A673 (cell line): ENCODE results near the gene PDGFD. TPM values are rescaled to one million over a fixed set of nuclear protein-coding genes. Genes with fewer than 3 reads are reported as not detected.

Source experiments
- BruUV-seq: library from RNA; stranded (reverse); fragments of 400-500 nt; replicated peaks from 2 replicates; lab custom pipeline; 2021; lab: Mats Ljungman, UMichigan
- CTCF ChIA-PET: fragments of 300-600 bp; sonication (Branson Sonifier 250); formaldehyde crosslinking; loops from one replicate; lab custom pipeline; 2022; ENCODE audit warnings: antibody characterized with exemption; lab: Charles Lee
- POLR2A ChIA-PET: fragments of 300-600 bp; sonication (Branson Sonifier 250); formaldehyde crosslinking; loops from one replicate; lab custom pipeline; 2022; ENCODE audit warnings: antibody characterized with exemption; ENCODE audit not compliant: low non-redundant PET; lab: Charles Lee
- DNase-seq: peaks from one replicate; pipeline ENCODE4 v3.0.0-alpha.2; 2015; ENCODE audit warnings: low spot score
- H3K27ac ChIP-seq: fragments of 200-600 bp; sonication (generic); 2 replicates; pipeline ENCODE4 v1.5.1; 2016; ENCODE audit warnings: mixed run types, low read depth, mild to moderate bottlenecking, mixed read lengths, antibody characterized with exemption, low read length; ENCODE audit not compliant: poor library complexity, severe bottlenecking
- H3K27me3 ChIP-seq: fragments of 200-600 bp; sonication (generic); replicated peaks from 2 replicates; pipeline ENCODE4 v1.6.1; 2017; ENCODE audit warnings: mixed run types, low read depth, mild to moderate bottlenecking, mixed read lengths, antibody characterized with exemption, low read length; ENCODE audit not compliant: insufficient read depth, poor library complexity
- H3K36me3 ChIP-seq: fragments of 200-600 bp; sonication (generic); 2 replicates; pipeline ENCODE4 v1.6.1; 2016; ENCODE audit warnings: mixed run types, mild to moderate bottlenecking, mixed read lengths, antibody characterized with exemption, low read length; ENCODE audit not compliant: insufficient read depth, poor library complexity, severe bottlenecking
- H3K4me1 ChIP-seq: fragments of 200-600 bp; sonication (generic); 2 replicates; pipeline ENCODE4 v1.6.1; 2017; ENCODE audit warnings: mixed run types, mild to moderate bottlenecking, mixed read lengths, antibody characterized with exemption, low read length; ENCODE audit not compliant: insufficient read depth, poor library complexity, severe bottlenecking
- H3K4me3 ChIP-seq: fragments of 200-600 bp; sonication (generic); 2 replicates; pipeline ENCODE4 v1.5.1; 2016; ENCODE audit warnings: low read depth, mixed run types, mild to moderate bottlenecking, mixed read lengths, low read length; ENCODE audit not compliant: poor library complexity, severe bottlenecking
- H3K9me3 ChIP-seq: fragments of 200-600 bp; sonication (generic); 2 replicates; pipeline ENCODE4 v1.6.1; 2016; ENCODE audit warnings: mixed run types, low read depth, mild to moderate bottlenecking, mixed read lengths, antibody characterized with exemption, low read length; ENCODE audit not compliant: poor library complexity, severe bottlenecking
- CTCF ChIP-seq: fragments of 300-800, 200-600 bp; sonication (generic); conservative IDR thresholded peaks from 2 replicates; pipeline ENCODE4 v1.5.1; 2017; ENCODE audit warnings: low read depth, mild to moderate bottlenecking, antibody characterized with exemption, low read length, moderate library complexity, mixed read lengths
- EZH2 ChIP-seq: fragments of 200-600 bp; sonication (generic); IDR thresholded peaks from 2 replicates; pipeline ENCODE4 v1.6.1; 2017; ENCODE audit warnings: borderline replicate concordance, low read depth, mild to moderate bottlenecking, mixed read lengths, antibody characterized with exemption, low read length; ENCODE audit not compliant: poor library complexity, severe bottlenecking
- intact Hi-C: fragments of 100-400 bp; cut with micrococcal nuclease; formaldehyde crosslinking; loops from one replicate; pipeline ENCODE4 v1.10.0; 2022; ENCODE audit not compliant: unreplicated experiment
- total RNA-seq: library from RNA; stranded (reverse); gene quantifications from 2 replicates; pipeline ENCODE4 v1.2.3, GENCODE V29; 2021

PDGFD gene
- total RNA-seq, 1 experiment from 2014 or later = 6.1 TPM

- CTCF ChIA-PET = no interaction called here
Observed at GRCh38 chr11:104120493-104121137, 43.3 kb downstream of the PDGFD start.

GRCh38 chr11:104118105-104118744 lies 45.7 kb downstream of the PDGFD start:
- intact Hi-C loops = no loop called here
- CTCF ChIA-PET = no interaction called here

More at GRCh38 chr11:104120493-104121137, 43.3 kb downstream of the PDGFD start:
- Histone ChIP-seq H3K27ac (no peak overlapping the region), H3K36me3 (no peaks in the 10 kb centered on the region), H3K4me3 (no peak overlapping the region), H3K9me3 (no peaks in the 10 kb centered on the region), H3K27me3 (no peaks in the 10 kb centered on the region), H3K4me1 (peaks cover 31% of the 10 kb centered on the region)
- DNase-seq = peak; percentile 84
- 0 out of 2 replicates have a peak, but pooled peaks have one; percentile 16 for TF ChIP-seq CTCF
- no peak for TF ChIP-seq EZH2
- POLR2A ChIA-PET = no interaction called here
- no TSS peak for BruUV-seq
- intact Hi-C loops = no loop called here

GRCh38 chr11:104113541-104113940 lies 50.4 kb downstream of the PDGFD start:
- ChIA-PET CTCF (no interaction called here), POLR2A (no interaction called here)
- DNase-seq = no peak
- Histone ChIP-seq H3K27ac (no peak overlapping the region), H3K4me3 (no peak overlapping the region), H3K9me3 (no peaks in the 10 kb centered on the region), H3K4me1 (no peaks in the 10 kb centered on the region), H3K27me3 (no peaks in the 10 kb centered on the region), H3K36me3 (no peaks in the 10 kb centered on the region)
- intact Hi-C loops = no loop called here
- TF ChIP-seq CTCF = no peak
- BruUV-seq = no TSS peak

More at GRCh38 chr11:104118105-104118744, 45.7 kb downstream of the PDGFD start:
- peaks cover 22% of the 10 kb centered on the region for H3K4me1 ChIP-seq
- H3K9me3 ChIP-seq = no peaks in the 10 kb centered on the region
- H3K36me3 ChIP-seq = no peaks in the 10 kb centered on the region
- H3K4me3 ChIP-seq = no peak overlapping the region
- no TSS peak for BruUV-seq
- no peaks in the 10 kb centered on the region for H3K27me3 ChIP-seq
- no peak for TF ChIP-seq EZH2
- no peak for TF ChIP-seq CTCF
- POLR2A ChIA-PET = no interaction called here
- DNase-seq = peak; percentile 17
- H3K27ac ChIP-seq = no peak overlapping the region
